ENCODE measurements around the gene PANK1. TPM values are rescaled to one million over a fixed set of nuclear protein-coding genes. Genes with fewer than 3 reads are reported as not detected.

The PANK1 gene
- total RNA-seq, 2 experiments from 2014 or later, result 2.3 to 3.9 TPM

DNA sequence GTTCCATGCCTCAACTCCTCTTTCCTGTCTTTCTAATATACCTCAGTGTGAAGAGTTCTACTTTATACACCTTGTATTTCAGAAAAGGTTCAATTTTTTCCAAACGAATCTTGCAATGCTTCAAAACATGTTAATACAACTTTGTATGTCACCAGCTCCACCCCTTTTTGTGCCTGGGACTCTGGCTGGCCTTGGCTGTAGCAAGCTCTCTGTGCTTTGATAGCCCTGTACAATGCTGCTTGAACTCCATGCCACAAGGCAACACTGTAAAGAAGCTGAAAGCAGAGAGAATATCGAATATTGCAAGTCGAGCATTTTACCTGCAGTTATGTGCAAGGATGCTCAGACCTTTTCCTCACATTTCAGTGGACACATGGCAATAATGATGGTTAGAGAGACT lies 52.5 kb downstream of the PANK1 start:
- Mint-ChIP-seq H3K4me1 (ENCODE audit: low read depth) (no peaks in the 10 kb centered on the region), H3K4me3 (no peak overlapping the region), H3K27ac (no peak overlapping the region), H3K36me3 (ENCODE audit: low read depth) (no peaks in the 10 kb centered on the region), H3K9me3 (no peaks in the 10 kb centered on the region), H3K27me3 (no peaks in the 10 kb centered on the region)
- intact Hi-C loops (cut with micrococcal nuclease), result no loop called here
- TF ChIP-seq, protein P1, sequence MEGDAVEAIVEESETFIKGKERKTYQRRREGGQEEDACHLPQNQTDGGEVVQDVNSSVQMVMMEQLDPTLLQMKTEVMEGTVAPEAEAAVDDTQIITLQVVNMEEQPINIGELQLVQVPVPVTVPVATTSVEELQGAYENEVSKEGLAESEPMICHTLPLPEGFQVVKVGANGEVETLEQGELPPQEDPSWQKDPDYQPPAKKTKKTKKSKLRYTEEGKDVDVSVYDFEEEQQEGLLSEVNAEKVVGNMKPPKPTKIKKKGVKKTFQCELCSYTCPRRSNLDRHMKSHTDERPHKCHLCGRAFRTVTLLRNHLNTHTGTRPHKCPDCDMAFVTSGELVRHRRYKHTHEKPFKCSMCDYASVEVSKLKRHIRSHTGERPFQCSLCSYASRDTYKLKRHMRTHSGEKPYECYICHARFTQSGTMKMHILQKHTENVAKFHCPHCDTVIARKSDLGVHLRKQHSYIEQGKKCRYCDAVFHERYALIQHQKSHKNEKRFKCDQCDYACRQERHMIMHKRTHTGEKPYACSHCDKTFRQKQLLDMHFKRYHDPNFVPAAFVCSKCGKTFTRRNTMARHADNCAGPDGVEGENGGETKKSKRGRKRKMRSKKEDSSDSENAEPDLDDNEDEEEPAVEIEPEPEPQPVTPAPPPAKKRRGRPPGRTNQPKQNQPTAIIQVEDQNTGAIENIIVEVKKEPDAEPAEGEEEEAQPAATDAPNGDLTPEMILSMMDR (IDR thresholded peaks at IDR 0.05), result no peak
- no peak for ATAC-seq
- ChIA-PET POLR2A (no interaction called here), CTCF (no interaction called here)
- no peak for DNase-seq

DNA sequence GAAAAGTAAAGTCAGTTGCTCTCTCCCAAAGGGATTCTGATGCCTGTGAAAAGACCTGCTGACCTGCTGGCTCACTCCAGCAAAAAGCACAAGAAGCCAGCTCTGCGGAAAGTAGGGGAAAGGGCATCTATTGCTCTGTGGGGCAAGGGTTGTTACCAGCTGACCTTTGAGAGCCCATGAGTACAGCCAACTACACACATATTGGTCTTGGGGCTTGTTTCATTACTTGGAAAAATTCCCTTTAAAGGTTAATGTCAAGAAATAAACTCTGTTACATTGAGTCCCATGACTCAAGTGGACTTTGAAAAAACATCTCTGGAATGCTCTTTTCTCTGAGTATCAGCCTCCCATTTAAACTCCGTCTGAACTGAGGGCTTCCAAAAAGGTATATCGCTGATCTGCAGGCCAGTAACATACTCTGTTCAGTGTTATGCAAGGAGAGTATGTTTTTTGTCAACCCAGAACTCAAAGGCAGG lies 53.2 kb downstream of the PANK1 start:
- intact Hi-C loops (cut with micrococcal nuclease), result no loop called here
- Mint-ChIP-seq H3K9me3 (no peaks in the 10 kb centered on the region), H3K4me1 (ENCODE audit: low read depth) (no peaks in the 10 kb centered on the region), H3K4me3 (no peak overlapping the region), H3K36me3 (ENCODE audit: low read depth) (no peaks in the 10 kb centered on the region), H3K27me3 (no peaks in the 10 kb centered on the region), H3K27ac (no peak overlapping the region)
- TF ChIP-seq, protein P1 (IDR thresholded peaks at IDR 0.05), result no peak
- POLR2A ChIA-PET, result no interaction called here
- CTCF ChIA-PET, result no interaction called here
- DNase-seq (no peak), ATAC-seq (no peak)

DNA sequence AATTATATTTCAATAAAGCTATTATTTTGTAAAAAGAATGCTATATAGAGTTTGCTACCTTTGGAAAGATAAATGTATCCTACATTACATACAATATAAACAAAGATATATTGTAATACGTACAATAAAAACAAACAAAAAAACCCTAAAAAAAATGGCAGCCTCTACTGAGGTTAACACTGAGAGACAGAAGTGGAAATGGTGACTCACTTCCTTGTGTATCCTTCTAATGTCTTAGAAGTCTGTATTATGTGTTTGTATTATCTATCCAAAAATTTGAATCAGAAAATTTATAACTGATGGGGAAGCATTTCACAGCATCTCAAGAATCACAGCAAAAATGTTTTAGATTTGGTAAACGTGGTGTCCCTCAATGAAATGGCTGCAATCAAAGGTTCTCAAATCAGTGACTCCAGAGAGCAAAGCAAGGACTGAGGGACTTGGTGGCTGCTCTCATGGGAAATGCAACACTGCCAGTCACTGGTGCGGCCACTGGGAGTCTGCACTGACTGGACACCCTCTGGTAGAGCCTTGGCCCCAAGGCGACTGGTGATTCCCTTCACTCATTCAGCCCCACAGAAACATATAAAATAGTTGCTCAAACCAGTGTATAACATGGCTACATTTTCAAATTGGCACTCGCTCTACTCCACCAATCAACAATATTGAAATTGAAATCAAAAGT lies 53.8 kb downstream of the PANK1 start:
- DNase-seq (no peak), ATAC-seq (no peak)
- H3K27ac Mint-ChIP-seq, result no peak overlapping the region
- intact Hi-C loops (cut with micrococcal nuclease), result no loop called here
- POLR2A ChIA-PET, result no interaction called here
- H3K4me1 Mint-ChIP-seq (ENCODE audit: low read depth), result no peaks in the 10 kb centered on the region
- H3K27me3 Mint-ChIP-seq, result no peaks in the 10 kb centered on the region
- TF ChIP-seq, protein P1 (IDR thresholded peaks at IDR 0.05), result no peak
- CTCF ChIA-PET, result no interaction called here
- no peak overlapping the region for H3K4me3 Mint-ChIP-seq
- no peaks in the 10 kb centered on the region for H3K36me3 Mint-ChIP-seq (ENCODE audit: low read depth)
- no peaks in the 10 kb centered on the region for H3K9me3 Mint-ChIP-seq

DNA sequence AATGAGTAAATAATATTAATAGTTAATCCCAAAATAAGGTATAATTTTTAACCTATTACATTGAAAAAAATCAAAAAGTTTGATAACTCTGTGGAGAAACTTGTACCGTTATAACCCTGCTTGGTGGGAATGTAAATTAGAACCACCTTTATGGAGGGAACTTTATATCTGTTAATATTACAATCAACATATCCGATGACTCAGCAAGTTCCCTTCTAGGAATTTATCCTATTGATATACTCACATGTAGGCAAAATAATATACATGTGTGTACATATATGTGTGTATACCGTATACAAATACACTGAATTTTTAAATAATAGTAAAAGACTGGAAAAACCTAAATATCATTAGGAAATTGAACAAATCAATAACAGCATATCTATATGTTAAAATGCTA lies 54.7 kb downstream of the PANK1 start:
- intact Hi-C loops (cut with micrococcal nuclease), result no loop called here
- CTCF ChIA-PET, result no interaction called here
- Mint-ChIP-seq H3K36me3 (ENCODE audit: low read depth) (no peaks in the 10 kb centered on the region), H3K4me1 (ENCODE audit: low read depth) (no peaks in the 10 kb centered on the region), H3K27me3 (no peaks in the 10 kb centered on the region), H3K27ac (no peak overlapping the region), H3K4me3 (no peak overlapping the region), H3K9me3 (no peaks in the 10 kb centered on the region)
- ATAC-seq (no peak), DNase-seq (no peak)
- TF ChIP-seq, protein P1 (IDR thresholded peaks at IDR 0.05), result no peak
- POLR2A ChIA-PET, result no interaction called here

DNA sequence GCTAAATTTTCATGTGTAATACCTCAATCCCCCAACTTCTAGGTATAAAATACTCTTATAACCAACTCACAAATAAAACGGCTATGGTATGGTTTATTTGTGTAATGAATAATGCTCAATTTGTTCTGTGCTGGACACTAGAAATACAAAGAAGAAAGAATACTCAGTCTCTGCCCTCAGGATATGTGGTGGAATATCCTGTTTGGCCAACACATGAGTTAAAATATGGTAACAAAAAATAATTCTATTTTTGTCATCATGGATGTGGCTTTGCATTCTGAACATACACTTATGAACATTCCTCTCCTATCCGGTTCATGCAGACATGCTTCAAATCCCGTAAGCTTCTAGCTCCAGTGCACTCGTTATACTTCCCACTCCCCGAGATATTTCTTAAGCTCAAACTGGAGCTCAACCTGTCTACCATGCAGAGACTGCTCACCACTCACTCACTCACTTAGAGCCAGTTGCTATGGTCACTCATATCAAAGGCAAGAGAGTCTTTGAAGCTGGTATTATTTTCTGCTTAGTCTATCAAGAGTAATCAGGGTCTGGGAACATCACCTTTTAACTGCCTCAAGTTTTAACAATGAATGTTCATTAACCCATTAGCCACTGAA lies 55.8 kb downstream of the PANK1 start:
- H3K9me3 Mint-ChIP-seq, result no peaks in the 10 kb centered on the region
- intact Hi-C loops (cut with micrococcal nuclease), result no loop called here
- ChIA-PET CTCF (no interaction called here), POLR2A (interaction anchor here (1.2 kb wide), 1 partner anchor 10 kb away, joined by 6 read pairs; no protein-coding TSS in a partner anchor)
- H3K27me3 Mint-ChIP-seq, result no peaks in the 10 kb centered on the region
- H3K36me3 Mint-ChIP-seq (ENCODE audit: low read depth), result no peaks in the 10 kb centered on the region
- TF ChIP-seq, protein P1 (IDR thresholded peaks at IDR 0.05), result no peak
- DNase-seq (no peak), ATAC-seq (no peak)
- no peak overlapping the region for H3K4me3 Mint-ChIP-seq
- H3K4me1 Mint-ChIP-seq (ENCODE audit: low read depth), result no peaks in the 10 kb centered on the region
- no peak overlapping the region for H3K27ac Mint-ChIP-seq
